HCT116 (cell line): ENCODE results near the gene PCDH9. TPM values are rescaled to one million over a fixed set of nuclear protein-coding genes. Genes with fewer than 3 reads are reported as not detected.

ENCODE experiments used
- ATAC-seq: fragments of 200-7000 bp; cut with Tn5 transposase; 2 replicates; pipeline ENCODE4 v1.9.1; 2020; ENCODE audit warnings: mild to moderate bottlenecking, moderate library complexity
- BruUV-seq: library from RNA; stranded (reverse); fragments of 400-500 nt; replicated peaks from 2 replicates; lab custom pipeline; 2021; lab: Mats Ljungman, UMichigan
- CTCF ChIA-PET: fragments of 300-600 bp; sonication (Branson Sonifier 250); formaldehyde crosslinking; loops from one replicate; lab custom pipeline; 2021; ENCODE audit warnings: antibody characterized with exemption; lab: Charles Lee
- POLR2A ChIA-PET: fragments of 300-600, 350-600 bp; sonication (Branson Sonifier 250); formaldehyde crosslinking; loops from one replicate; lab custom pipeline; 2021; ENCODE audit warnings: antibody characterized with exemption; lab: Charles Lee
- RAD21 ChIA-PET, 2 experiments: fragments of 300-600 bp; sonication (Branson Sonifier 250); formaldehyde crosslinking; loops; one replicate each; lab custom pipeline; 2023; ENCODE audit warnings: low total read pairs in 2 of 2; ENCODE audit not compliant: uncharacterized antibody in 2 of 2, unreplicated experiment in 2 of 2, low non-redundant PET in 1 of 2; lab: Charles Lee
- DNase-seq: peaks from one replicate; pipeline ENCODE4 v3.0.0-alpha.2; 2010; ENCODE audit warnings: low read depth, low spot score
- H2AFZ ChIP-seq: fragments of 200-600 bp; shearing (Covaris generic), sonication (generic); 2 replicates; pipeline ENCODE4 v1.6.1; 2017; ENCODE audit warnings: low read depth, mixed run types, mixed read lengths, antibody characterized with exemption, low read length; ENCODE audit not compliant: poor library complexity, severe bottlenecking
- H3K27ac ChIP-seq: 2 replicates; pipeline ENCODE4 v1.5.1; 2012; ENCODE audit warnings: low read depth, low read length
- H3K27me3 ChIP-seq: fragments of 200-600 bp; sonication (generic); 2 replicates; pipeline ENCODE4 v1.6.1; 2016; ENCODE audit warnings: mixed run types, low read length, mixed read lengths; ENCODE audit not compliant: insufficient read depth
- H3K36me3 ChIP-seq, 2 experiments: fragments of 200-500 bp in 1 of 2; fragments of 200-600 bp in 1 of 2; sonication (Bioruptor generic) in 1 of 2; sonication (generic) in 1 of 2; 2 replicates each; pipeline versions ENCODE4 v1.5.1 to v1.6.1; 2014 to 2016; ENCODE audit warnings: low read length in 2 of 2, inconsistent platforms in 1 of 2, mixed read lengths in 1 of 2, mixed run types in 1 of 2; ENCODE audit not compliant: insufficient read depth in 2 of 2, control insufficient read depth in 1 of 2
- H3K4me1 ChIP-seq, 2 experiments: fragments of 200-600 bp in 1 of 2; sonication (generic) in 1 of 2; 2 replicates each; pipeline versions ENCODE4 v1.5.1 to v1.6.1; 2012 to 2017; ENCODE audit warnings: low read length in 2 of 2, inconsistent platforms in 1 of 2, mild to moderate bottlenecking in 1 of 2, mixed read lengths in 1 of 2, mixed run types in 1 of 2, moderate library complexity in 1 of 2; ENCODE audit not compliant: insufficient read depth in 2 of 2, control insufficient read depth in 1 of 2
- H3K4me2 ChIP-seq: fragments of 200-600 bp; sonication (generic); 2 replicates; pipeline ENCODE4 v1.6.1; 2017; ENCODE audit warnings: mixed run types, low read length, mixed read lengths
- H3K4me3 ChIP-seq, 2 experiments: fragments of 200-600 bp in 1 of 2; sonication (generic) in 1 of 2; replicated peaks in 1 of 2; 2 replicates each; pipeline ENCODE4 v1.5.1; 2011 to 2016; ENCODE audit warnings: low read length in 2 of 2, control low read depth in 1 of 2, low read depth in 1 of 2, mild to moderate bottlenecking in 1 of 2, mixed read lengths in 1 of 2, mixed run types in 1 of 2
- H3K79me2 ChIP-seq: fragments of 200-600 bp; sonication (generic); 2 replicates; pipeline ENCODE4 v1.6.1; 2017; ENCODE audit warnings: mild to moderate bottlenecking, mixed run types, low read length, moderate library complexity, mixed read lengths; ENCODE audit not compliant: insufficient read depth
- H3K9ac ChIP-seq: fragments of 200-600 bp; sonication (generic); 2 replicates; pipeline ENCODE4 v1.6.1; 2016; ENCODE audit warnings: low read length, mixed read lengths
- H3K9me2 ChIP-seq: fragments of 200-600 bp; sonication (generic), shearing (Covaris generic); 2 replicates; pipeline ENCODE4 v1.6.1; 2017; ENCODE audit warnings: mixed run types, mild to moderate bottlenecking, moderate library complexity; ENCODE audit not compliant: insufficient read depth
- H3K9me3 ChIP-seq, 2 experiments: fragments of 200-500 bp in 1 of 2; fragments of 200-600 bp in 1 of 2; sonication (Bioruptor generic) in 1 of 2; sonication (generic) in 1 of 2; 2 replicates each; pipeline ENCODE4 v1.6.1; 2014 to 2017; ENCODE audit warnings: low read length in 2 of 2, mixed read lengths in 2 of 2, inconsistent platforms in 1 of 2, low read depth in 1 of 2, mild to moderate bottlenecking in 1 of 2, mixed run types in 1 of 2, moderate library complexity in 1 of 2; ENCODE audit not compliant: control insufficient read depth in 1 of 2, insufficient read depth in 1 of 2
- H4K20me1 ChIP-seq: fragments of 200-600 bp; sonication (generic), shearing (Covaris generic); 2 replicates; pipeline ENCODE4 v1.6.1; 2017; ENCODE audit warnings: mixed run types, mild to moderate bottlenecking, moderate library complexity; ENCODE audit not compliant: insufficient read depth
- ATF3 ChIP-seq: IDR thresholded peaks from 2 replicates; pipeline ENCODE4 v1.6.1; 2012
- CBX3 ChIP-seq: IDR thresholded peaks from 2 replicates; pipeline ENCODE4 v1.6.1; 2012; ENCODE audit warnings: low read depth
- CTCF ChIP-seq, 3 experiments: fragments of 200-600 bp in 1 of 3; sonication (generic) in 1 of 3; IDR thresholded peaks in 2 of 3; conservative IDR thresholded peaks in 1 of 3; 2 replicates each; pipeline ENCODE4 v1.5.1; 2012 to 2017; ENCODE audit warnings: low read depth in 2 of 3, low read length in 2 of 3, antibody characterized with exemption in 1 of 3, borderline replicate concordance in 1 of 3, control low read depth in 1 of 3, mild to moderate bottlenecking in 1 of 3, mixed read lengths in 1 of 3, mixed run types in 1 of 3, moderate library complexity in 1 of 3; ENCODE audit not compliant: insufficient read depth in 1 of 3
- EZH2 ChIP-seq: fragments of 200-600 bp; sonication (generic); IDR thresholded peaks from 2 replicates; pipeline ENCODE4 v1.6.1; 2017; ENCODE audit warnings: antibody characterized with exemption, mixed run types
- EZH2phosphoT487 ChIP-seq: fragments of 200-600 bp; IDR thresholded peaks from 2 replicates; pipeline ENCODE4 v1.6.1; 2018; ENCODE audit warnings: antibody characterized with exemption, borderline replicate concordance
- FOSL1 ChIP-seq: IDR thresholded peaks from 2 replicates; pipeline ENCODE4 v1.6.1; 2012; ENCODE audit warnings: low read depth
- REST ChIP-seq: IDR thresholded peaks from 2 replicates; pipeline ENCODE4 v1.6.1; 2012; ENCODE audit warnings: low read depth
- SP1 ChIP-seq: IDR thresholded peaks from 2 replicates; pipeline ENCODE4 v1.6.1; 2012; ENCODE audit warnings: low read depth
- TCF7L2 ChIP-seq: IDR thresholded peaks from 2 replicates; pipeline ENCODE4 v1.7.0; 2011; ENCODE audit warnings: borderline replicate concordance, inconsistent platforms; ENCODE audit not compliant: insufficient read depth, insufficient read length; ENCODE audit errors: extremely low read depth
- YY1 ChIP-seq: IDR thresholded peaks from 2 replicates; pipeline ENCODE4 v1.6.1; 2011; ENCODE audit warnings: low read length, low read depth, moderate library complexity, mild to moderate bottlenecking; ENCODE audit not compliant: insufficient replicate concordance; ENCODE audit errors: extremely low read depth
- ZFX ChIP-seq: fragments of 450-650 bp; IDR thresholded peaks from 2 replicates; pipeline ENCODE4 v1.6.1; 2017
- ZNF274 ChIP-seq: fragments of 200-500 bp; sonication (Bioruptor generic); IDR thresholded peaks from 2 replicates; pipeline ENCODE4 v1.6.1; 2014; ENCODE audit warnings: mild to moderate bottlenecking, low read depth, low read length, inconsistent platforms
- intact Hi-C: fragments of 100-400 bp; cut with micrococcal nuclease; formaldehyde crosslinking; loops from 2 replicates; pipeline ENCODE4 v1.10.0; 2022
- total RNA-seq: library from RNA; stranded (reverse); gene quantifications from one replicate; pipeline ENCODE4 v1.2.1, GENCODE V29; 2021; ENCODE audit not compliant: unreplicated experiment

The PCDH9 gene
- total RNA-seq, 1 experiment from 2014 or later: 0.02 TPM

- Histone ChIP-seq H3K27ac (no peak overlapping the region), H3K27me3 (no peaks in the 10 kb centered on the region), H3K4me1 (no peaks in the 10 kb centered on the region)
- POLR2A ChIA-PET: no interaction called here
- no TSS peak for BruUV-seq
- no peak for TF ChIP-seq EZH2
- TF ChIP-seq, all 23 proteins: peak for 0
- Histone ChIP-seq H3K4me3 (no peak overlapping the region), H2AFZ (no peak overlapping the region), H3K9ac (no peak overlapping the region), H3K9me2 (no peaks in the 10 kb centered on the region), H4K20me1 (no peaks in the 10 kb centered on the region), H3K4me2 (no peak overlapping the region), H3K79me2 (no peaks in the 10 kb centered on the region), H3K36me3 (no peaks in the 10 kb centered on the region), H3K9me3 (no peaks in the 10 kb centered on the region)
- RAD21 ChIA-PET: no interaction called here
- intact Hi-C loops: no loop called here
- ATAC-seq (no peak), DNase-seq (no peak)
- CTCF ChIA-PET: no interaction called here
These were observed 804.4 kb downstream of the PCDH9 start for GRCh38 chr13:66425741-66426140.

- ChIA-PET RAD21 (no interaction called here), POLR2A (no interaction called here), CTCF (no interaction called here)
- Histone ChIP-seq H3K27me3 (no peaks in the 10 kb centered on the region), H3K9me2 (no peaks in the 10 kb centered on the region), H3K36me3 (no peaks in the 10 kb centered on the region), H3K27ac (no peak overlapping the region), H3K4me3 (no peak overlapping the region), H3K9ac (no peak overlapping the region), H4K20me1 (no peaks in the 10 kb centered on the region), H3K4me2 (no peak overlapping the region), H3K79me2 (no peaks in the 10 kb centered on the region), H2AFZ (no peak overlapping the region), H3K9me3 (no peaks in the 10 kb centered on the region), H3K4me1 (no peaks in the 10 kb centered on the region)
- no peak for DNase-seq
- BruUV-seq: no TSS peak
- intact Hi-C loops: no loop called here
- ATAC-seq: no peak
- TF ChIP-seq REST: no peak
- no peak for TF ChIP-seq CBX3
- TF ChIP-seq ZFX: no peak
- TF ChIP-seq TCF7L2: no peak
- no peak for TF ChIP-seq ZNF274
- no peak for TF ChIP-seq FOSL1
- TF ChIP-seq EZH2phosphoT487: no peak
- no peak for TF ChIP-seq CTCF (IDR thresholded peaks at IDR 0.05 in 2 of 3, conservative IDR thresholded peaks at IDR 0.05 in 1 of 3; ENCODE audit: borderline replicate concordance in 1 of 3, insufficient read depth in 1 of 3, low read depth in 2 of 3, low read length in 2 of 3)
- no peak for TF ChIP-seq SP1
- TF ChIP-seq EZH2: no peak
- TF ChIP-seq ATF3: no peak
- no peak for TF ChIP-seq YY1
These were observed 805.7 kb downstream of the PCDH9 start for GRCh38 chr13:66424422-66424821.
